Right atrium auricular region (tissue), 2 donors: ENCODE measurements around the gene ITPR2. TPM values are rescaled to one million over a fixed set of nuclear protein-coding genes. Genes with fewer than 3 reads are reported as not detected.

ENCODE experiments used
- DNase-seq: peaks from one replicate; pipeline ENCODE4 v3.0.0-alpha.2; 2019; ENCODE audit warnings: low spot score
- H3K27ac ChIP-seq, 2 donors: fragments of 200-600 bp; sonication (generic); 1 replicate in 1 of 2; 2 replicates in 1 of 2; pipeline ENCODE4 v1.5.1; 2016 to 2019
- H3K27me3 ChIP-seq, 2 donors: fragments of 200-600 bp; sonication (generic); one replicate each; pipeline versions ENCODE4 v1.5.1 to v1.6.0; 2017 to 2019
- H3K36me3 ChIP-seq: fragments of 200-600 bp; sonication (generic); one replicate; pipeline ENCODE4 v1.5.1; 2016
- H3K4me1 ChIP-seq, 2 donors: fragments of 200-600 bp; sonication (generic); one replicate each; pipeline versions ENCODE4 v1.5.1 to v1.6.0; 2017 to 2019
- H3K4me3 ChIP-seq, 2 donors: fragments of 200-600 bp; sonication (generic); 1 replicate in 1 of 2; 2 replicates in 1 of 2; pipeline ENCODE4 v1.5.1; 2017 to 2019; ENCODE audit warnings: mild to moderate bottlenecking in 1 of 2, moderate library complexity in 1 of 2
- H3K9me3 ChIP-seq, 2 donors: fragments of 200-600 bp; sonication (generic); one replicate each; pipeline ENCODE4 v1.5.1; 2019
- total RNA-seq, 2 donors: library from RNA; depleted of rRNA; stranded (reverse); fragments of >200 nt; gene quantifications; one replicate each; pipeline ENCODE4 v1.1.0, GENCODE V29; 2016
- TF ChIP-seq, protein P1 (sequence below), 2 donors: fragments of 200-600 bp; sonication (generic); IDR thresholded peaks; one replicate each; pipeline ENCODE4 v1.5.1; 2019; ENCODE audit warnings: antibody characterized with exemption in 2 of 2

ITPR2 gene
- total RNA-seq, 2 donors from 2014 or later: 13.0 to 20.7 TPM

DNA sequence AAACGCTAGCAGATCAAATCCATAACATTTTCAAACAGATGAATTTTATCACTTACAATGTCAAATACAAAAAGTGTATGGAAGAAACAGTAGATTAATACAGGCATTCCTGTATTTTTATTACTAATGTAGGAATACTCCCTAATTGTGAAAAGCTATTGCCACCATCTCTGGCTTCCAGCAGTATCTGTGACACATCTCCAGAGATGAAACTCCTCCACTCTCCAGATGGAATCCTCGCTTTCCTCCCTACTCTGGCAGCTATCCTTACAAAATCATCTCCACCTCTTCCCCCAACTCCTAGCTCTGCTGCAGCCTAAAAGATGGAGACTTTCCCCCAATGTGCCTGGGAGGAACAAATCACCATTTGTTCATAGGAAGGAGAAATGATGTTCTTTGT, 426.2 kb downstream of the ITPR2 start:
- TF ChIP-seq, protein P1, sequence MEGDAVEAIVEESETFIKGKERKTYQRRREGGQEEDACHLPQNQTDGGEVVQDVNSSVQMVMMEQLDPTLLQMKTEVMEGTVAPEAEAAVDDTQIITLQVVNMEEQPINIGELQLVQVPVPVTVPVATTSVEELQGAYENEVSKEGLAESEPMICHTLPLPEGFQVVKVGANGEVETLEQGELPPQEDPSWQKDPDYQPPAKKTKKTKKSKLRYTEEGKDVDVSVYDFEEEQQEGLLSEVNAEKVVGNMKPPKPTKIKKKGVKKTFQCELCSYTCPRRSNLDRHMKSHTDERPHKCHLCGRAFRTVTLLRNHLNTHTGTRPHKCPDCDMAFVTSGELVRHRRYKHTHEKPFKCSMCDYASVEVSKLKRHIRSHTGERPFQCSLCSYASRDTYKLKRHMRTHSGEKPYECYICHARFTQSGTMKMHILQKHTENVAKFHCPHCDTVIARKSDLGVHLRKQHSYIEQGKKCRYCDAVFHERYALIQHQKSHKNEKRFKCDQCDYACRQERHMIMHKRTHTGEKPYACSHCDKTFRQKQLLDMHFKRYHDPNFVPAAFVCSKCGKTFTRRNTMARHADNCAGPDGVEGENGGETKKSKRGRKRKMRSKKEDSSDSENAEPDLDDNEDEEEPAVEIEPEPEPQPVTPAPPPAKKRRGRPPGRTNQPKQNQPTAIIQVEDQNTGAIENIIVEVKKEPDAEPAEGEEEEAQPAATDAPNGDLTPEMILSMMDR (IDR thresholded peaks at IDR 0.05): no peak
- peaks cover 8% of the 10 kb centered on the region for H3K36me3 ChIP-seq
- H3K4me3 ChIP-seq: no peak overlapping the region
- H3K9me3 ChIP-seq: no peaks in the 10 kb centered on the region
- H3K4me1 ChIP-seq: no peaks in the 10 kb centered on the region
- H3K27me3 ChIP-seq: no peaks in the 10 kb centered on the region
- no peak overlapping the region for H3K27ac ChIP-seq
- no peak for DNase-seq

GRCh38 chr12:26406391-26406790, 426.6 kb downstream of the ITPR2 start:
- TF ChIP-seq, protein P1 (IDR thresholded peaks at IDR 0.05): no peak
- peaks cover 8% of the 10 kb centered on the region for H3K36me3 ChIP-seq
- no peak for DNase-seq
- H3K27ac ChIP-seq: no peak overlapping the region
- no peaks in the 10 kb centered on the region for H3K27me3 ChIP-seq
- H3K9me3 ChIP-seq: no peaks in the 10 kb centered on the region
- no peaks in the 10 kb centered on the region for H3K4me1 ChIP-seq
- no peak overlapping the region for H3K4me3 ChIP-seq

DNA sequence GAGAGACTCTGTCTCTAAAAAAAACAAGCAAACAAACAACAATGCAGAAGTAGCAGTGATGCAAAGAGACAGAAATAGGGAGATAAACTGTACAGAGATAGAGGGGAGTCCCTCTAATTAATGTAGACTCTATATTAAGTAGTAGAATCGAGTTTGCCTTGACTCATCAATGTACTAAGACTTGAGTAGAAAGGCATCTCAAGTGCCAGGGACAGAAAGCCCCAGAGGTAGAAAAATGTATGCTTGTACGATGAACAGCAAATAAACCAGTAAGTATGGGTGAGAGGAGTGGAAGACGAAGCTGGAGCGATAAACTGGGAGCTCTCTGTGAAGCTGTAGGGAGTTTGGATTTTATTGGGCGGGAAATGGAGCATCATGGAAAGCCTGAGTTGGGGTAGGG, 429.4 kb downstream of the ITPR2 start:
- Histone ChIP-seq H3K36me3 (peaks cover 10% of the 10 kb centered on the region), H3K9me3 (no peaks in the 10 kb centered on the region), H3K27ac (no peak overlapping the region), H3K4me3 (no peak overlapping the region), H3K27me3 (no peaks in the 10 kb centered on the region), H3K4me1 (no peaks in the 10 kb centered on the region)
- DNase-seq: no peak
- TF ChIP-seq, protein P1 (IDR thresholded peaks at IDR 0.05): no peak

GRCh38 chr12:26402648-26403047, 430.3 kb downstream of the ITPR2 start:
- DNase-seq: no peak
- TF ChIP-seq, protein P1 (IDR thresholded peaks at IDR 0.05): peak in 1 of 2 donors; percentile 18
- Histone ChIP-seq H3K4me3 (no peak overlapping the region), H3K4me1 (no peaks in the 10 kb centered on the region), H3K9me3 (no peaks in the 10 kb centered on the region), H3K36me3 (peaks cover 15% of the 10 kb centered on the region), H3K27me3 (no peaks in the 10 kb centered on the region), H3K27ac (no peak overlapping the region)

DNA sequence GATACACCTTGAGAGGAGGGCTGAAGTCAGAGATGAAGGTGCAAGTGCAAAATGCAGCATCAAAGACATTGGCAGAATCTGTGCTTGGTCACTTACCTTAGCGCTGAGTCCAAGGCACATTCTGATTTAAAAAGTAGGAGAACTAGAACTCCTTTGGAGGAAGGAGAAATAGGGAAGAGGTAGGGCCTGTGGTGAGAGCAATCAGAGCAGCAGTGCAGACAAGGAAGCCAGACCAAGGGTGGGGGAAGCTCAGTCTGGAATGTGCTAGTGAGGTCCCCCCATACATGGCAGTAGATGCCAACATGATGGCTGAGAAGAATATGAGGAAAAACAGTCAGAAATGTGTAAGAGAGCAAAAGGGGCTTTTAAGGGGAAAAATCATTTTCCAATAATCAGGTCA, 431.1 kb downstream of the ITPR2 start:
- DNase-seq: no peak
- Histone ChIP-seq H3K27ac (no peak overlapping the region), H3K36me3 (peaks cover 20% of the 10 kb centered on the region), H3K27me3 (no peaks in the 10 kb centered on the region), H3K9me3 (no peaks in the 10 kb centered on the region), H3K4me3 (no peak overlapping the region), H3K4me1 (no peaks in the 10 kb centered on the region)
- TF ChIP-seq, protein P1 (IDR thresholded peaks at IDR 0.05): no peak

GRCh38 chr12:26400627-26401026, 432.4 kb downstream of the ITPR2 start:
- peaks cover 20% of the 10 kb centered on the region for H3K36me3 ChIP-seq
- no peaks in the 10 kb centered on the region for H3K9me3 ChIP-seq
- no peaks in the 10 kb centered on the region for H3K4me1 ChIP-seq
- no peak overlapping the region for H3K27ac ChIP-seq
- no peaks in the 10 kb centered on the region for H3K27me3 ChIP-seq
- TF ChIP-seq, protein P1 (IDR thresholded peaks at IDR 0.05): no peak
- no peak for DNase-seq
- no peak overlapping the region for H3K4me3 ChIP-seq
